Head of caudate nucleus (tissue), 42 donors: Measurements from ENCODE around the gene HYI.
A peak's percentile ranks its signal among the peaks of the same experiment; 100 is the strongest.

Source experiments
- DNase-seq, 42 donors: peaks; one replicate each; pipeline versions ENCODE4 v3.0.0 to v3.0.0-alpha.2; 2020 to 2021; ENCODE audit warnings: mixed read lengths in 7 of 42
- intact Hi-C: fragments of 100-400 bp; cut with DNase I; formaldehyde crosslinking; loops from one replicate; pipeline ENCODE4 v1.15.0; 2022

HYI gene

DNA sequence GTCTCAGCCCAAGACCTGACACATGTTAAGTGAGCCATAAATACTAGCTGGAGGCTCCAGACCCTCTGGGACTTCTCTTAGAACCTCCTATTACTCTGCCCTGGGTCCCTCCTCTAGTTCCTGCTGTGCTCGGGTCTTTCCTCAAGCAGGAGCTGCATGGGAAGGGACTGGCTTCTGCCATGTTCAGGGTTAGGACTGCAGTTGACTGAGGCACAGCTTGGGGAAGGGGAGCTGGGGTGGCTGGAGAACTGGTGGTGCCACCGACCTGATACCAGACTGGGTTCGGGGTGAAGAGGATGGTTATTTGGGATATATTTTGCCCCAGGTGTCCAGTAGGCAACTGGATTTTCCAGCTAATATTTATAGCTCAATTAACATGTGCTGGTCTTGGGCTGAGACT lies 15.7 kb downstream of the HYI start:
- intact Hi-C loops, result no loop called here
- peak in 3 of 42 donors; percentile 4 to 14 (median 5) for DNase-seq

DNA sequence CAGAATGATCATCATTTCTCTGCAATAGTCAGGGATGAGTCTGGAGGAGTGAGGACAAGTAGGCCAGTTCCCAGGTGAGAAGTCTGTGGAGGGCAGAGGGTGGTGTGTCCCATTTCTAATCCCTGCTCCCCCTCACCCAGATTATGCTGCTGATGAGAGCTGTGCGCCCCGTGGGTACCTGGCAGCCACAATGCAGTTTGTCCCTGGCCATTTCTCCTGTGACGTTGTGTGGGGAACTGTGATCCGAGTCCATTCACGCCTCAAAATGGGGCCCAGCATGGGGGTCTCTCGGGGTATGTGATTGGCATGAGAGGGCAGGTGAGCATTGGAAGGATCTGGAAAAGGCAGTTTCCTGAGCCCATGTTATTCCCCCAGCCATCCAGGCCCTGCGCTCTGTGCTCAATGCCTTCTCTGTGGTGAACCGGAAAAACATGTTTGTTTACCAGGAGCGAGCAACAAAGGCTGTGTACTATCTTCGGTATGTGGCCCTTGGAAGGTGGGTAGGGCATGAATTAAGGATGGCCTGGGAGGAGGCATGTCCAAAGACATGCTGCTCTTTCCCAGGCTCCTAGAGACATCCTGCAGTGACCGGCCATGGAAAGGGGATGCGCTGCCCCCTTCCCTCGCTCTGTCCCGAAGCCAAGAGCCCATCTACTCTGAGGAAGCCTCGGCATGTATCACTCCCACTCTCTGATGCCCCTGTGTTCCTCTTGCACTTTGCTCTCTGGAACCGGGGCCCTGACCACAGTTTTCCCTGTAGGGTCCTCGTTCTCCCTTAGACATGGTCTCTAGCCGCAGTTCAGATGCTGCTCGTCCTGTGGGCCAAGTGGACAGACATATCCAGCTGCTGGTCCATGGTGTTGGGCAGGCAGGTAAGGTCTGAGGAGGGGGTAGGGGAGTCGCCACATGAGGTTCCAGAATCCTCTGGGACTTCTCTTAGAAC lies 16.4 kb downstream of the HYI start:
- intact Hi-C loops, result no loop called here
- DNase-seq, result peak in 5 of 42 donors; percentile 4 to 17 (median 7)

GRCh38 chr1:43436371-43436770 lies 17.4 kb downstream of the HYI start:
- peak in 1 of 42 donors; percentile 15 for DNase-seq

GRCh38 chr1:43435146-43436145 lies 18.3 kb downstream of the HYI start:
- DNase-seq, result peak in 7 of 42 donors; percentile 6 to 24 (median 18)
- intact Hi-C loops, result no loop called here

More at GRCh38 chr1:43436371-43436770, 17.4 kb downstream of the HYI start:
- intact Hi-C loops, result no loop called here

DNA sequence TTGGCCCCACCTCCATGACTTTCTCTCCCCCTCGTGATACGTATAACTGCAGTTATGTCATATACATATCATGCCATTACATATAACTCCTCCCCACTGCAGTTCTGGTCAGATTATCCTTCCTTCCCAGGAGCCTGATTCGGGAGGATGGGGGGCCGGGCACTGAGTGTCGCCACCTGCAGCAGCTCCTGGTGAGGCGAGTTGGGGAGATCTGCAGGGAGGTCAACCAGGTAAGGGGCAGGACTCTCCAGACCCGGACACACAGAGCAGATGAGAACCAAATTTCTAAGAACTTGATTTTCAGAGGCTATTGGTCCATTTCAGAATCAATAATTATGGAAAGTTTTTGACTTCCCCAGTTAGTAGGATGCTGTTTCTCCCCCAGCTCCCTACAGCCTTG lies 19.5 kb downstream of the HYI start:
- intact Hi-C loops, result no loop called here
- peak in 5 of 42 donors; percentile 1 to 22 (median 4) for DNase-seq

DNA sequence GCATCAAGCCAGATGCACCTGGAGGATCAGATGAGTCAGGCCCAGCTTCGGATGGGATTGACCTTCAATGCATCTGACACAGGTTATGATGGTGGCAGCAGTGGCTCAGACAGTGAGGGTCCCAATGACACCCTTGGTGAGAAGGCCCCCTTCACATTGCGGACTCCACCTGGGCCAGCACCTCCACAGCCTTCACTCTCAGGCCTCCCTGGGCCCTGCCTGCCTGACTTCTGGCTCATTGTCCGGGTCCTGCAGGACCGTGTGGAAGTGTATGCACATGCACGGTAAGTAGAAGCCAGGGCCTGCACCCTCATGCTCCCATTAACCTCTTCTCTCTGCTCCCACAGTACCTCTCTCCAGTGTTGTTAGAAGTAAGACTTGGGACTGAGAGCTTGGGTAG lies 20.8 kb downstream of the HYI start:
- intact Hi-C loops, result no loop called here
- peak in 3 of 42 donors; percentile 1 to 15 (median 9) for DNase-seq

DNA sequence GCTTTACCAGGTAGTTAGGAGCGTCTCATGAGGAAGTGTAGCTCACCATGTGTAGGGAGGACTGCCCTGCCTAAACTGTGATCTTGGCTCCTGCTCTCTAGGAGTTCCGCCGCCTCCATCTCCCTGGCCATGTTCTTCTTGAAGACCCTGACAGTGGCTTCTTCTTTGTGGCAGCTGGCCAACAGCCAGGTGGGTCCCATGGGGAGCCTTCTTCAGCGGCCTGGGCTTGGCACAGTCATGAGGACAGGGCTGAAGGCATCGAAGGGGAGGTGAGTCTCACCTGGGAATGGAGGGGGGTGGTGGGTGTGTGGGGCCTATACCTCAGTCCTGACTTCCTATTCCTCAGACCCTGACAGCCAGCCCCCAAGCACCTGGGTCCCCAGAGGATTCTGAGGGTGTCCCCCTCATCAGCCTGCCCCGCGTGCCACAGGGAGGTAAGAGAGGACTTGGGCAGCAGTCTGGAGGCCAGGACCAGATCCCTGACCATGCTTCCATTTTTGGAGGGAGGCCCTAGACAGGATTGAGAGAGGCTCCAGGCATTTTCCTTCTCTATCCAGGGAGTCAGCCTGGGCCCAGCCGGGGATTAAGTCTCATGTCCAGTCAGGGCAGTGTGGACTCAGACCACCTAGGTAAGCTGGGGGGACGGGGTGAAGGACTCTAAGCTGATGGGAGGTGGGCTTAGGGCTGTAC lies 21.4 kb downstream of the HYI start:
- intact Hi-C loops, result no loop called here
- DNase-seq, result peak in 1 of 42 donors; percentile 0

GRCh38 chr1:43431676-43432075 lies 22.1 kb downstream of the HYI start:
- intact Hi-C loops, result no loop called here
- no peak for DNase-seq

DNA sequence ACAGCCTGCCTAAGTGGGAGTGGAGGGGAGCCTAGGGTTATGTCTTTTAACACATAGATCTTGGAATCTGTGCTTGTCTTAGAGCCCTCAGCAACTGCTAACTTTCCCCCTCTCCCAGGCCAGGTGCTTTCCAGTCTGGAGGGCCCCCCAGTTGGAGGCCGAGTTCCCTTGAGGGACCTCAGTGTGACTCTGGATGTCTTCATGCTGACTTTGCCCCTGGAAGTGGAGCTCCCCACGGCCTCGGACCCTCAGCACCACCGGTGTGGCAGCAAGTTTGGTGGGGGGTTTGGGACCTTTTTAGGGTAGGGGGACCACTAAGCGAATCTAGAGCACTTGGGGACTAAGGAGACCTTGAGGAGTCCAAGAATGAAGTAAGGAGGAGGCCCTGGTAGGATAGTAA lies 22.9 kb downstream of the HYI start:
- no peak for DNase-seq
- intact Hi-C loops, result no loop called here

DNA sequence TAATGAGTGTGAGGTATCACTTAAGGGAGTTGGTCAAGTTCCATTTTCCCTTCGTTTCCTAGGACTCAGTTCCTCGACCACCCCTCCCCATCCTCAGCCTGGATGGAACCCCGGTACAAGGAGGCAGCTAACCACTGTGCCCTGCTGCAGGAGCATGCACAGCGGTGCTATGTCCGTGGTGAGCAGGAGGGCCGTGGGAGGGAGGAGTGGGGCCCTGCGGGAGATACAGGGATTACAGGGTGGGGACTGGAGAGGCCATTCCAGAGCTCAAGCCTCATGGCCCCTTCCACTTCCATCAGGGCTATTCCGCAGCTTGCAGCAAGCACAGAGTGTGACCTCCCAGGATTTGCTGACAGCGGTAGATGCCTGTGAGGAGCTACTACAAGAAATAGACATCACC lies 25.8 kb downstream of the HYI start:
- no peak for DNase-seq
- intact Hi-C loops, result no loop called here

DNA sequence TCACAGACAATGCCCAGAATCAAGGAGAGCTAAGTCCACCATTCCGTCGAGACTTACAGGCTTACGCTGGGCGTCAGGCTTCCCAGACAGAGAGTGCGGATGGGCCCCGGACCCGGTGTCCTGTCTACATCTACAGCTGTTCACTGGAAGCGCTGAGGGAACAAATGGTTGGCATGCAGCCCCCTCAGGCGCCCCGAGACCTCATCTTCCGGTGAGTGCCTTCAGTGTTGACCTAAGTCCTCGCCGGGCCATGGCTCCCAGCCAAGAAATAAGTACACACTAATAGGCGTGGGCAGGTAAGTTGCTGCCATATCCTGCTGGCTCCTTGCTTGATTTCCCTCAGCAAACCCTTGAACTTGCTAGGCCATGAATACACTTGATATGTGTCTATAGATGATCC lies 26.2 kb downstream of the HYI start:
- intact Hi-C loops, result no loop called here
- DNase-seq, result peak in 1 of 42 donors; percentile 11

- intact Hi-C loops, result no loop called here
These were observed 27.5 kb downstream of the HYI start for GRCh38 chr1:43426221-43426620.

DNA sequence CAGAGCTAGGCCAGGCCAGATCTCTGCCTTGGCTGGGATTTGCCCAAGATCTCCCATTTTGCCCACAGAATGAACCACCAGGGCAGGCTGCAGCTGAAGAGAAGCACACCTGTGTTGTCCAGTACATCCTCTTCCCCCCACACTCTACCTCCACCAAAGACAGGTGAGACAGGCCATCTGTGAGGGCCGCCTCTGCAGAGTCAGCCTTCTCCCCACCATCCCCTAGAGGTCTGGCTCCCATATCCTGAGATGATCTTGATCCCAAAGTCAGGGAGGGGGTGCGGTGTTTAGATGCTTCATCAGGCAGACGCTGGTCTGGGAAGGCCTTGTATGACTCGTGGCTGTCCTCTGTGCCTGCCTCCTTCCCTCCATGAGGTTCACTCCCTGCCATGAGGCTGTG lies 28.7 kb downstream of the HYI start:
- no peak for DNase-seq
- intact Hi-C loops, result no loop called here

More at GRCh38 chr1:43426221-43426620, 27.5 kb downstream of the HYI start:
- no peak for DNase-seq

- intact Hi-C loops, result no loop called here
- no peak for DNase-seq
These were observed 29.8 kb downstream of the HYI start for GRCh38 chr1:43423672-43424550.

GRCh38 chr1:43422995-43423671 lies 30.6 kb downstream of the HYI start:
- intact Hi-C loops, result no loop called here
- DNase-seq, result no peak

DNA sequence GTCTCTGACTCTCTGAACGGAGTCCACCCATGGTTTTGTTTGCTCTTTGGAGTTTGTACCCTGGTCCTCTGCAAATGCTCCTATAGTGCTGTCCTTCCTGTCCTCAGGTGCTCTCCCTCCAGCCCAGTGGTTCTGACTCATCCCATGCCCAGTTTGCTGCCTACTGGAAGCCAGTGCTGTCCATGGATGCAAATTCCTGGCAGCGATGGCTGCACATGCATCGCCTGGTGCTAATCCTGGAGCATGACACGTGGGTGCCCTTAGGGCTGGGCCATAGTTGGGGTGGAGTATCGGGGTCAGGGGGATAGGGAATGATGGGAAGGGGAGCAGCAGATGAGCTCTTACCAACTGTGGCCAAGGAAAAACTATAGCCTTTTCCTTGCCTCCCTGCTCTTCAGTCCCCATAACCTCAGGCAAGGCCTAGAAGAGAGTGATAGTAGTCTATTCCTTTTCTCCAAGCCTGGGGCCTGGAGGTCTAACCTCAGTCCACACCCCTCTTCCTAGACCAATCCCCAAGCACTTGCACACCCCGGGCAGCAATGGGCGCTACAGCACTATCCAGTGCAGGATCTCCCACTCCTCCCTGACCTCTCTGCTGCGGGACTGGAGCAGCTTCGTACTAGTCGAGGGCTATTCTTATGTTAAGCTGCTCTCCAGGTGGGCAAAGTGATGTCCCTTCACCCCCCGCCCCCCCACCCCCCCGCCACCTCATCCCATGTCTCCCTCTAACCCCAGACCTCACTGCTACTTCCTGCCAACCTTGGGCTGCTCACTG lies 31.6 kb downstream of the HYI start:
- DNase-seq, result no peak
- intact Hi-C loops, result no loop called here

GRCh38 chr1:43421396-43421795 lies 32.3 kb downstream of the HYI start:
- intact Hi-C loops, result no loop called here
- DNase-seq, result no peak
